ENCODE results near the gene XXYLT1. TPM values are rescaled to one million over a fixed set of nuclear protein-coding genes. Genes with fewer than 3 reads are reported as not detected.

The XXYLT1 gene
- total RNA-seq, 1 experiment from 2014 or later: 10.9 TPM

GRCh38 chr3:195056506-195056905 is 214.5 kb downstream of the XXYLT1 start:
- CTCF ChIA-PET: no interaction called here
- Histone ChIP-seq H3K9ac (ENCODE audit: low read length) (no peak overlapping the region), H3K4me3 (replicated peaks in 1 of 2; ENCODE audit: low read depth in 1 of 2, low read length in 2 of 2) (no peak overlapping the region), H3K79me2 (ENCODE audit: insufficient read depth, low read length) (no peaks in the 10 kb centered on the region), H3K9me3 (ENCODE audit: control insufficient read depth in 1 of 2, insufficient read depth in 1 of 2, low read depth in 1 of 2, low read length in 2 of 2) (no peaks in the 10 kb centered on the region), H3K27me3 (ENCODE audit: insufficient read depth, low read length) (peaks cover 5% of the 10 kb centered on the region; the same call in 1 of the 2 replicates), H4K20me1 (ENCODE audit: insufficient read depth) (no peaks in the 10 kb centered on the region), H3K36me3 (ENCODE audit: control insufficient read depth in 1 of 2, insufficient read depth in 2 of 2, low read length in 2 of 2) (no peaks in the 10 kb centered on the region), H3K4me2 (ENCODE audit: low read length) (no peak overlapping the region), H3K4me1 (ENCODE audit: control insufficient read depth in 1 of 2, insufficient read depth in 2 of 2, low read length in 2 of 2) (no peaks in the 10 kb centered on the region), H3K9me2 (ENCODE audit: insufficient read depth) (no peaks in the 10 kb centered on the region), H3K27ac (ENCODE audit: low read depth, low read length) (no peak overlapping the region), H2AFZ (ENCODE audit: low read depth, low read length, poor library complexity, severe bottlenecking) (no peak overlapping the region)
- DNase-seq (ENCODE audit: low read depth, low spot score) (no peak), ATAC-seq (no peak)
- no peak for TF ChIP-seq TCF7L2 (IDR thresholded peaks at IDR 0.05; ENCODE audit: borderline replicate concordance, extremely low read depth, insufficient read depth, insufficient read length)
- TF ChIP-seq ATF3 (IDR thresholded peaks at IDR 0.05): no peak
- no peak for TF ChIP-seq ZBTB33 (IDR thresholded peaks at IDR 0.05; ENCODE audit: extremely low read depth, insufficient replicate concordance, low read length)
- no peak for TF ChIP-seq SRF (IDR thresholded peaks at IDR 0.05; ENCODE audit: low read depth)
- TF ChIP-seq RAD21 (IDR thresholded peaks at IDR 0.05; ENCODE audit: low read depth): no peak
- no peak for TF ChIP-seq FOSL1 (IDR thresholded peaks at IDR 0.05; ENCODE audit: low read depth)
- TF ChIP-seq CTCF (IDR thresholded peaks at IDR 0.05 in 2 of 3, conservative IDR thresholded peaks at IDR 0.05 in 1 of 3; ENCODE audit: borderline replicate concordance in 1 of 3, insufficient read depth in 1 of 3, low read depth in 2 of 3, low read length in 2 of 3): no peak
- no peak for TF ChIP-seq YY1 (IDR thresholded peaks at IDR 0.05; ENCODE audit: extremely low read depth, insufficient replicate concordance, low read depth, low read length)
- TF ChIP-seq SP1 (IDR thresholded peaks at IDR 0.05; ENCODE audit: low read depth): no peak
- no TSS peak for BruUV-seq (replicated peaks)
- intact Hi-C loops (cut with micrococcal nuclease): no loop called here
- POLR2A ChIA-PET: no interaction called here
- RAD21 ChIA-PET (ENCODE audit: low non-redundant PET in 1 of 2, low total read pairs in 2 of 2, uncharacterized antibody in 2 of 2, unreplicated experiment in 2 of 2): no interaction called here

All from HCT116 (cell line).